Stimulated activated CD8-positive, alpha-beta memory T cell treated with anti-CD3 and anti-CD28 coated beads, Interleukin-15, amount 100 ng/mL, for 1 hour (primary cell): ENCODE data around the gene DDI2.
"Not testable (repeated sequence)": the region's sequence is repeated elsewhere in the genome, so short reads cannot be mapped to it uniquely, and the experiment has no call there.

Source experiments
- DNase-seq: peaks from one replicate; pipeline ENCODE4 v3.0.0-alpha.2; 2020; ENCODE audit warnings: low read depth

DDI2 gene

DNA sequence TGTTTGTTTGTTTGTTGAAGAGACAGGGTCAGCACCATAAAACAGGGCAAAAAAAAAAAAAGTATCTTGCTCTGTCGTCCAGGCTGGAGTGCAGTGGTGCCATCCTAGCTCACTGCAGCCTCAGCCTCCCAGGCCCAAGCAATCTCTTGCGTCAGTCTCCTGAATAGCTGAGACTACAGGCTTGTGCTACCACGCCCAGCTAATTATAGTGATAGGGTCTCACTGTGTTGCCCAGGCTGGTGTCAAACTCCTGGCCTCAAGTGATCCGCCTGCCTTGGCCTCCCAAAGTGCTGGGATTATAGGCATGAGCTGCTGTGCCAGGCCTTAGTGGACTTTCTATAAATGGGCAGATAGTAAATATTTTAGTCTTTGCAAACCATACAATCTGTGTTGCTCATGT, 19.2 kb downstream of the DDI2 start:
- DNase-seq = no peak

DNA sequence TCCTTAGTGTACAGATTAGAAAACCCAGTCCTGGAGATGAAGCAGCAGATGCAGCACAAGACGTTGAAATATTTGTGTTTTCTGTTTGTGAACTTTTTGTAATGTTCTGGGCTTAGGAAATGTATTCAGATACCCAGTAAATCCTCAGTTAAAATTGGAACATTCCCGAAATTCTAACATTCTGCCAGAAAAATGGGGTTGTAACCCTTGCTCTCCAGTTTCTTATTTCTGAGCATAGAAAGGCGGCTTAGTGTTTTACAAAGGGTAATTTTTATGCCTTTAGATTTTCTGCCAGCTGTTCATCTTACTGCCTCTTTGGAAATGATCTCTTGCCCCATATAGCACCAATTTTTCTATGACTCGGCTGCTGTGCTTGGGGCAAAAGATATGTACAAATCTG, 20.6 kb downstream of the DDI2 start:
- DNase-seq = no peak

DNA sequence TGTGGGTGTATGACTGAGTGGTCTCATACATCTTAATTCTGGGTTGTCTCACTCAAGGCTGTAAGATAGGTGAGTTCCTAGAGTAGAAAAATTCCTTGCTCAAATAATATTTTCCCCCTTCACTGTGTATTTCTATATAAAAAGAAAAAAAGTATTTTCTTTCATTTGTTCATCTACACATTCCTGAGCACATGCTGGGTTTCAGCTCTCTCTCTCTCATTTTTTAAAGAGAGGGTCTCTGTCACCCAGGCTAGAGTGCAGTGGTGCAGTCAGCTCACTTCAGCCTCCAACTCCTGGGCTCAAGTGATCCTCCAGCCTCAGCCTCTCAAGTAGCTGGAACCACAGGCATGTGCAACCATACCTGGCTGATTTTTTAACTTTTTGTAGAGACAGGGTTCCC, 22.0 kb downstream of the DDI2 start:
- no peak for DNase-seq

DNA sequence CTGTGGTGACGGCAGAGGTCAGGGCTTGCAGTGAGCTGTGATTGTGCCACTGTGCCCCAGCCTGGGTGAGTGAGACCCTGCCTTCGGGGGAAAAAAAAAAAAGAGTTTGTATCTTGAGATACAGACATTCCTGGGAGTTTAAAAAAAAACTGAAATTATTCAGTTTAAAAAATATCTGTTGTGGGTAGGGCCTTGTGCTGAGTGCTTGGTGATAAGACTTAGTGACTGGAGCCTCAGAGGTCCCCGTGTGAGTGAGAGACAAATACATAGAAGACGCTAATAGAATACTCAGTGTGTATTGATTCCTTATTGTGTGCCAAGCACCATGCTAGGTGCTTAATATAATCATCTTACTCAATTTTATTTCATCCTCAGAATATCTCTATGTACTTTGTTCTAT, 22.7 kb downstream of the DDI2 start:
- no peak for DNase-seq

DNA sequence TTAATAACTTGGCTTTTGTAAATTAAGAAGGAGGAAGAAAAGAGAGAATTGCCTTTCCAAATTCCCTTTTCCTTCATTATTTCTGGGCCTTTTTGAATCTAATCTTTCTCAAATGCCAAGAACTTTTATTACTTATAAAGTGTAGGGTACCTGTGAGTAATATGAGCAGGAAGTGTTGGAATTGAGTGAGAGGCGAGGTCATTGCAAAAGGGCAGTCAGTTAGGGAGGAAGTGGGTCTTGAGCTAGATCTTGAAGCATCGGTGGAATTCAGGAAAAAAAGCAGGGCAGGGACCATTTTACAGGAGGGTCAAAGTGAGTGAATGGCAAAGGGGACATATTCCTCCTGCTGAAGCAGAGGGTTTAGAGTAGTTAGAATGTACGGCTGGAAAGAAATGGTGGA, 23.4 kb downstream of the DDI2 start:
- DNase-seq = no peak

DNA sequence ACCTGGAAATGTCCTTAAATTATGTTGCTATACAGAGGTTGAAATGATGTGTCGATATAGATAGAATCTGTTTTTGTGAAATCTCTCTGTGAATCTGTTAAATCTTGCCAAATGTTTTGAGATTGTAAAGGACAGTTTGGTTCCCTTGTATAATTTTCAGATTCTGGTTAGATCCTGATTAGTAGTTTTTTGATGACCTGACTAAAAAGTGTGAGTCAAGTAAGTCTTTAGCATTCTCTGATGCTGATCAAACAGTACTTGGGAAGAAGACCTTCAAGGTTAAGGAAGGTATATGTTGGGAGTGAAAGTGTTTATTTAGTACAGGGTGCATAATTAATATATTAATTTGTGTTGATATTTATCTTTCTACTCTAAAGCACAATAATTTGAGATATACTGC, 32.7 kb downstream of the DDI2 start:
- DNase-seq = no peak

DNA sequence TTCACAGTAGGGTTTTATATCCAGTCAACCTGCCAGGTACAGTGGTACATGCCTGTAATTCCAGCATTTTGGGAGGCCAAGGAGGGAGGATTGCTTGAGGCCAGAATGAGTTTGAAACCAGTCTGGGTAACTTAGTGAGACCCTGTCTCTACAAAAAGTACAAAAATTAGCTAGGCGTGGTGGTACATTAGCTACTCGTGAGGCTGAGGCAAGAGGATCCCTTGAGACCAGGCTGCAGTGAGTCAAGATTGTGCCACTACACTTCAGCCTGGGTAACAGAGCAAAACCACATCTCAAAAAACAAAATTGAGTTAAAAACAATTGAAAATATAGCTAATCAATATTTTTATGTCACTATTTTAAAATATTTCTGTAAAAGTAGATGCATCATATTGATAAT, 33.2 kb downstream of the DDI2 start:
- no peak for DNase-seq

DNA sequence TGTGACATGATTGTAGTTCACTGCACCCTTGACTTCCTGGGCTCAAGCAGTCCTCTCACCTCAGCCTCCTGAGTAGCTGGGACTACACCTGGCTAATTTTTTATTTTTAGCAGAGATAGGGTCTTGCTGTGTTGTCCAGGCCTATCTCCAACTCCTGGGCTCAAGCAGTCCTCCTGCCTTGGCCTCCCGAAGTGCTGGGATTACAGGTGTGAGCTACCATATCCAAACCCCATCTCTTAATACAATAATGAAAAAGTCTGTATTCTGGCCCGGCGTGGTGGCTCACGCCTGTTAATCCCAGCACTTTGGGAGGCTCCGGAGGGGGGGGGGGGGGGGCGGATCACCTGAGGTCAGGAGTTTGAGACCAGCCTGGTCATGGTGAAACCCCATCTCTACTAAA, 34.9 kb downstream of the DDI2 start:
- DNase-seq = not testable (repeated sequence)

DNA sequence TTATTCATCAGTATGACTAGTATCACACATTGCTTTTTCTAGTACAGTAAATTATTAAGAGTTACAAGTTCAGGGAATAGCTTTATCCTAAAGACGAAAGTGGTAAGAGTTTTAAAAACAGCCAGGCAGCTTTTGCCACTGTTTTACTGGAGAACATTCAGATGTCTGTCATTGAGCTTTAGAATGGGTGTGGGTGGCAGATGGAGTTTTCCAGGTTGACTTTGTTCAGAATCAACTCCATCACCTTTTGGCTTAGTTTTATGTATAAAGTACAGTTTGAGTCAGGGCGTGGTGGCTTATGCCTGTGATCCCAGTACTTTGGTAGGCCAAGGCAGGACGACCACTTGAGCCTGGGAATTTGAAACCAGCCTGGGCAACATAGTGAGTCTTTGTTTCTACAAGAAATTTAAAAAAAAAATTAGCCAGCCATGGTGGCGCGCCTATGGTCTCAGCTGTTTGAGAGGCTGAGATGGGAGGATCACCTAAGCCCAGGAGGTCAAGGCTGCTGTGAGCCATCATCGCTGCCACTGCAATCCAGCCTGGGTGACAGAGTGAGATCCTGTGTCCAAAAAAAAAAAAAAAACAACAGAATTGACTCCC, 36.9 kb downstream of the DDI2 start:
- DNase-seq = no peak

DNA sequence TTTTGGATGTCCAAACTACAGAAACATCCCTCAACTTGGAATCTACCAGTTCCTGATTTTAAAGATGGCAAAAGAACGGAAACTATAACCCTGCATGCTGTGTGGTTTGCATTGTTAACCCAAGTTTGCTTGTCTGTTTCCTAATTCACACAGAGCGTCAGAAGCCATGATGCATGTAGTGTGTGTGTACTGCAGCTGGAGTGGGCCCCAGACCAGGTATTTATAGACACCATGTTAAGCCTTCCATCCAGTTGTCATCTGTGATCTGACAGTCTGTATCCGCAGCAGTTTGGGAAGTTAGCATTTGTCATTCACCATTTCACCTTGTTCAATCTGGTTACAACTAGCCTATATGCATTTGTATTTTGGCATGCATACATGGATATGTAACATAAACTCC, 39.2 kb downstream of the DDI2 start:
- DNase-seq = no peak

DNA sequence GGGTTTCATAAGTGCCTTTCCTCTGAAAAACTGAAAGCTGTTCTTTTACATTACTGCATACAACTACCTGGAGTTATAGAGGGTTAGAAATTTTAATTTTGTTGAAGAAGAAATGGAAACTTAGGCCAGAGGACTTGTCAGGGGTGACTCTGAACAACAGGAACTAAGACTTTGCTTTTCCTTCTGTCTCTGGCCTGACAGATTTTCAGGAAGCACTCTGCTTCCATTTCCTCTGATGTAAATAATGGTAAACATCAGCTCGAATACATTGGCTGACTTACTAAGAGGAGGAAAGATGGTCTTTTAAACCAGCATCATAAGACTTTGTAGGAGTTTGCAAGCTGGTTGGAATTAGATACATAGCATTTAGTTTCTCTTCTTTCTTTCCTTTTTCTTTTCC, 39.8 kb downstream of the DDI2 start:
- no peak for DNase-seq

DNA sequence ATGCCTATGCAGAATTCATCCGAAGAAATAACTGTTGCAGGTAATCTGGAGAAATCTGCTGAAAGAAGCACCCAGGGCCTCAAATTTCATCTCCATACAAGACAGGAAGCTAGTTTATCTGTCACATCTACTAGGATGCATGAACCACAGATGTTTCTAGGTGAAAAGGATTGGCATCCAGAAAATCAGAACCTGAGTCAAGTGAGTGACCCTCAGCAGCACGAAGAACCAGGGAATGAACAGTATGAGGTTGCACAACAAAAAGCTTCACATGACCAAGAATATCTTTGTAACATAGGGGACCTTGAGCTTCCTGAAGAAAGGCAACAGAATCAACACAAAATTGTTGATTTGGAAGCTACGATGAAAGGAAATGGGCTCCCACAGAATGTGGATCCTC, 42.9 kb downstream of the DDI2 start:
- no peak for DNase-seq

DNA sequence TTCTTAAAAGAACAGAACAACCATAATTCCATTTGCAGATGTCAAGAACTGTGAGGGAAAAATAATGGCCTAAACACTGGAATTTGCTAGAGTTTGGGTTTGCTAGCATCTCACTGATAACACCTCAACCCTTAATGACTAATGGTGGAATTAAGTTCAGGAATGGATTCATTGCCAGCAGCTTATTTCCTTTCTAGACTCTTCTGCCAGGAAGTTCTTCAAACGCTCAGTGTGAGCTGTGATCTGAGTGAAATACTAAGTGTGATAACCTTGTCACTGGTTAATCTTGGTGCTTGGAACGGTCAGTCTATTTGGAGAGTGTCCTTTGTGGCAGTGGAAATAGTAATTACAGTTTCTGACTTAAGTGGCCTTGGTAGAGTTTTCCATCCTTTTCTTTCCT, 45.2 kb downstream of the DDI2 start:
- DNase-seq = no peak

DNA sequence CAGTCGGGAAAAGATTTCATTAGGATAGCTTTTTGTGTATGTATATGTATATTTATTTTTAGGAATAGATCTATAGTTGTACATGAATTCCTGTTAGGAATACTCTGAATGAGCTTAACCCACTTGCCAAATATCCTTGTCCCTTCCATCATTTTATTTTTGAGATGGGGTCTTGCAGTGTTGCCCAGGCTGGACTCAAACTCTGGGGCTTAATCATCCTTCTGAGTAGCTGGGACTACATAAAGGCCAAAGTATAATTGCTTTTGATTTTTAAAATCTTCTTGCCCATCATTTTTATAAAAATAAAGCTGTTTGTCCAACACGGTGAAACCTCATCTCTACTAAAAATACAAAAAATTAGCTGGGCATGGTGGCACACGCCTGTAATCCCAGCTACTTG, 46.7 kb downstream of the DDI2 start:
- DNase-seq = no peak

DNA sequence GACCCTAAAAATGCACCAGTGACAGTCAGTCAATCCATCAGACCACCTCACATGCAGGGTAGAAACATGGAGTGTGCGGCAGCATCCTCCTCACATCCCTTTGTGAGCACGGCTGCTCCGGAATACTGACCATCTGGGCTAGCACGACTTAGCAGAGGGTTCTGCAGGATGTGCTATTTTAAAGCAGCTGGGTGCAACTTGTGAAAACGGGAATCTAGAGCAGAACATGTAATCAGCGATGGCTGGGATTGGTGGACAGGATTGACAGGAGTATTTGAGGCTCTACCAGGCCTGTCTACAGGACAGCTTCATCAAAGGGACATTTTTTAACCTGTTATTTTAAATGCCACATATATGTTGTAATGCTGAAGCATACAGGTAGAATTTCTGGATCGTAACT, 50.1 kb downstream of the DDI2 start:
- DNase-seq = no peak

DNA sequence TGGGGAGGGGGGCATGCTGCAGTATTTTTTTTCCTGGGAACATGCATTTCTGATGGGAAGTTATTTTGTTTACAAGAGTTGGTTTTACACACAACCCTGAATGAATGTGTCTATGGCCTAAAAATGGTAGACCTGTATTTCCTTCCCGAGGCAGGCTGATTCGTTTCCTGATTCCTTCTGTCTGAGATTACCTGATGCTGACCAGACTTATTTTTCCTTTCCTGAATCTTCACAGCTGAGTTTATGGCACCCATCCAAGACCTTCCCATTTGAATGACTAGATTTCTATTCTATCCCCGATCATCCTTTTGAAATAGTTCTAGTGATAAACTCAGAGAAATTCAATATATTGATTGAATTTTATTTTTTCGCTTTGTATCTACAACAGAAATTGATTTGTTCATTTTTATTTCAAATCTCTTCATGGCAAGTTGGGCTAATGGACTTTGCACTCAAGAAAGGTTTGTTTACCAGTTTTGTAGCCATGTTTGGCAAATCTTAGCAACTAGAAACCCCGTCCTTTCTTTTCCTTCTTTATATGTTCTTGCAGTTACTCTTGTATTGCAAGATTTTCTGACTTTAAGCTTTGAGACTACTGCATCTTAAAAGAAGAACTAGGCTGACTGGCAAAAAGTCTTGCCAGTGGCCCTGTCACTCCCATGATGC, 51.0 kb downstream of the DDI2 start:
- DNase-seq = no peak

DNA sequence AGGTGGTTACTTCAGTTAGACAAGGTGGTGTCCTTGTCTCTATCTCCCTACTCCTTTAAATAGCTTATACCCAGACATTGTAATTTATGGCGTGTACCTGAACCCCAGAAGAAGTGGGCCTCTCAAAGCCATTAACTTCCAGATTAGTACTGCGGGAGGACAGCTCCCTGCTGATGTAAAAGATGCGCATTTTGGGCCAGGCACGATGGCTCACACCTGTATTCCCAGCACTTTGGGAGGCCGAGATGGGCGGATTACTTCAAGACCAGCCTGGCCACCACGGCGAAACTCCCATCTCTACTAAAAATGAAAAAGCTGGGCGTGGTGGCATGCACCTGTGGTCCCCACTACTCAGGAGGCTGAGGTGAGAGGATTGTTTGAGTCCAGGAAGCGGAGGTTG, 51.8 kb downstream of the DDI2 start:
- no peak for DNase-seq

DNA sequence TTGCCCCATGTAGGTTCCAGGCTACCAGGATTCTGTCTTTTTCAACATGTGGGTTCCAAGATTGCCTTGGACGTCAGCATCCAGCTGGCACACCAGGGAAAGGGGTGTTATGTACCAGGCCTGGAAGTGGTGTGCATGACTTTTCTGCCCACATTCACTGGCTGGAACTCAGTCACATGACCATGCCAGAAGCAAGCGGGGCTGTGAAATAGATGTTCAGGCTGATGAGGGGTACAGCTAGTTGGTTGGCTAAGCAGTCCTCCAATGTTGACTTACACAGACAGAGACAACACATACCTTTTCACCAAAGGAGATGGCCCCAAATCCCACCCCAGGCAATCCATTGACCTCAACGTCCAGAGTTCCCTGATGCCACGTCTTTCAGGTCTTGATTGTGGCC, 52.6 kb downstream of the DDI2 start:
- DNase-seq = no peak

DNA sequence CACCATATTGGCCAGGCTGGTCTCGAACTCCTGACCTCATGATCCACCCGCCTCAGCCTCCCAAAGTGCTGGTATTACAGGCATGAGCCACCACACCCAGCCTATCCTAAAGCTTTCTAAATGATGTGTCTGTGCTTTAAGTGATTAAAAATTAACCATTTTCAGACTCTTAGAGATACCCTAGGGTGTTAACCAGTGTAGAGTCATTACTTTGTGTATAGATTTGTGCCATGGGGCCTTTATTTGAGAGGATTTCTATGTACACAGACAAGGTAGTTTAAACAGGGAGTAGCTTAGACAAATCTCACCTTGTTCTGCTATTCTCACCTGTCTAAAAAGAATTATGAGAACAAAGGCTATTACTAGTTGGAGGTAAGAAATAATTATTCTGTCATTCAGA, 54.2 kb downstream of the DDI2 start:
- no peak for DNase-seq

DNA sequence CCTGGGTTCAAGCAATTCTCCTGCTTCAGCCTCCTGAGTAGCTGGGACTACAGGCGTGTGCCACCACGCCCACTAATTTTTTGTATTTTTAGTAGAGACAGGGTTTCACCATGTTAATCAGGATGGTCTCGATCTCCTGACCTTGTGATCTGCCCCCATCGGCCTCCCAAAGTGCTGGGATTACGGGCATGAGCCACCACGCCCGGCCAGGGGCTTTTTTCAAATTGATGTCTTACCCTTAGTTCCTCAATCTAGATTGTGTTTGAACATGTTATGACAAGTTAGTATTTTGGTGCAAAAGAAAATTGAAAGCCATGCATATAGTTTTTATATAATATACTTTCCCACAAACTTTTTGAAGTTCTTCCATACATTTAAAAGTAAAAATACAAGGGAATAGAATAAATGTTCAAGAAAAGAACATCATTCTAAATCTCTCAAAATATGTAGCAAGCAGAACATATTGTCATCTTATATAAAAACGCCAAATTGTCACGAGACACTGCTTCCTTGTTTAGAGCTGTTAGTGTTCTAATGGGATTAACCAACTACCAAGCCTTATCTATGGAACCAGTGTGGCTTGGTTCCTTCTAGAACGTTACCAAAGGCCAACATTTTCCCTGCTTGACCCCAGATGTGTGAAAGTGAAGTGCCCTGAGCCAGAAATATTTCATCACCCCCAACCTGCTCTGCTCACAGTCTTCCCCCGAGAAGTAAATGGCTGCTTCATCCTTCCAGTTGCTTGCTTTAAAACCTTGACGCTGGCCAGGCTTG, 57.3 kb downstream of the DDI2 start:
- DNase-seq = no peak

DNA sequence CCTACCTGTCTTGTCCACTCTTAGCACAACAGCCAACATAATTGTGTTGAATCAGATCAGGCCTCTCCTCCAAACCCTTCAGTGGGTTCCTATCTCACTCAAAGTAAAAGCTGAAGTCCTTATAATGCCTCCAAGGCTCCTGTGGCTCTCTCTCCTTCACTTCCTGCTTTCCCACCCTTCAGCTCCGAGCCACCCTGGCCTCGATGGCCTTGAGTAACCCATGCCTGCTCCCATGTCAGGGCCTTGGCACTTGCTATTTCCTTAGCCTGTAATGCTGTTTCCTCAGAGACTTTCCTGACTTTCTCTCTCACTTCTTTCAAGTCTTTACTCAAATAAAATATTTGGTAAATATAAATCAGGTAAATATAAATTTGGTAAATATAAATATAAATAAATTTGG, 58.8 kb downstream of the DDI2 start:
- no peak for DNase-seq

DNA sequence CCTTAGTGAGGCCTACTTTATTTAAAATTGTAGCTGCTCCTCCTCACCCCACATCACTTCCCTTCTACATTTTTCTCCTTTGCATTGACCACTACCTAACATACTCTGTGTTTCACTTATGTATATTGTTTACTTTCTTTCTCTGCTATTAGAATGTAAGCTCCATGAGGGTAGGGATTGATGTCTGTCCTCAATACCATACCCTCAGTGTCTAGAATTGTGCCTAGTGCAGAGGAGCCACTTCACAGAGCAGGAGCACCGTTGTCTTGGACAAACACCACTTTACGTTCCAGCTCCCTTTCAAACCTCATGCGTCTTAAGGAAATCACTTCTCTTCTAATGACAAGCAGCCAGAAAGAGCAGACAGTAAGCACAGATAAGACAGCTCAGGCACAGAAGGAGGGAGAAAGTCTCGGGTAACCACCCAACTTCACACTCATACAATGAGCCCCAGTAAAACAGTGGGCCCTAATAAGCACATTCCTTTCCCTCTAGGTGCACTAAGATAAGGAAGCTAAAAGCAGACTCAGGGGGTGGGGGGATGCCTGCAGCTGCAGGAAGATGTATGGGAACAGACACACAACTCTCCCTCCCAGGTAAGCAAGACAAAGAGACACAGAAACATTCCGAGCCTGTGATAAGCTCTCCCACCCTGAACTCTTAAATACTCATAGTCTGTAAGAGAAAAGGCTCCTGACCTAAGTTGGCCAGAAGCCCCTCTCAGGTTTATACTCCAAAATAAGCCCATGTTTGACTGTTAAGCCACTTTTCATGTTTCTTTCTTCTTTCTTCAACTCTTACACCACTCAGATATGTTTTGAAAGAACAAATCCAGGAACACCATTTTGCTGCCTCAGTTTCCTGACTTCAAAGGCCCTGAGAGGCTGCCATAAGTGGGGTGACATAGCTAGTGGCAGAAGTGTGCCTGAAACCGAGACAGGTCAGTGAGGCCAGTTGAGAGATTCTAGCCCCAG, 59.7 kb downstream of the DDI2 start:
- DNase-seq = no peak

DNA sequence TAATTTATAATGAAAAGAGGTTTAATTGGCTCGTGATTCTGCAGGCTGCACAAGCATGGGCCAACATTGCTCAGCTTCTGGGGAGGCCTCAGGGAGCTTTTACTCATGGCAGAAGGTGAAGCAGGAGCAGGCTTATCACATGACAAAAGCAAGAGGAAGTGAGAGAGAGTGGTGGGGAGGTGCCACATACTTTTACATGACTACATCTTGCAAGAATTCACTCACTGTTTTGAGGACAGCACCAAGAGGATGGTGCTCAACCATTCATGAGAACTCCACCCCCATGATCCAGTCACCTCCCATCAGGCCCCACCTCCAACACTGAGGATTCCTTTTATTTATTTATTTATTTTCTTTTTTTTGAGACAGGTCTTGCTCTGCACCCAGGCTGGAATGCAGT, 61.3 kb downstream of the DDI2 start:
- DNase-seq = no peak
